Fibroblast of mammary gland (primary cell): ENCODE data around the gene SPPL3.

Experiments used
- DNase-seq: peaks from one replicate; pipeline ENCODE4 v3.0.0-alpha.2; 2010; ENCODE audit warnings: low read depth
- H3K4me3 ChIP-seq: 2 replicates; pipeline ENCODE4 v1.5.1; 2011; ENCODE audit warnings: low read depth, mild to moderate bottlenecking, low read length, moderate library complexity; ENCODE audit not compliant: control insufficient read depth
- CTCF ChIP-seq: conservative IDR thresholded peaks from 2 replicates; pipeline ENCODE4 v1.5.1; 2011; ENCODE audit warnings: low read depth, low read length, inconsistent platforms; ENCODE audit not compliant: control insufficient read depth, insufficient read depth

Gene SPPL3

GRCh38 chr12:120818416-120818815 is 85.7 kb downstream of the SPPL3 start:
- TF ChIP-seq CTCF = no peak
- no peak overlapping the region for H3K4me3 ChIP-seq
- no peak for DNase-seq

- no peak for TF ChIP-seq CTCF
- DNase-seq = no peak
- H3K4me3 ChIP-seq = no peak overlapping the region
These were observed 86.4 kb downstream of the SPPL3 start for GRCh38 chr12:120817559-120818330.

GRCh38 chr12:120816363-120816762 is 87.8 kb downstream of the SPPL3 start:
- no peak overlapping the region for H3K4me3 ChIP-seq
- no peak for TF ChIP-seq CTCF
- no peak for DNase-seq

GRCh38 chr12:120814903-120815429 is 89.2 kb downstream of the SPPL3 start:
- H3K4me3 ChIP-seq = no peak overlapping the region
- no peak for DNase-seq
- TF ChIP-seq CTCF = no peak

GRCh38 chr12:120814203-120814902 is 89.8 kb downstream of the SPPL3 start:
- H3K4me3 ChIP-seq = no peak overlapping the region
- TF ChIP-seq CTCF = no peak
- DNase-seq = no peak

GRCh38 chr12:120813588-120814153 is 90.5 kb downstream of the SPPL3 start:
- no peak for TF ChIP-seq CTCF
- DNase-seq = no peak

More at GRCh38 chr12:120813588-120814153, 90.5 kb downstream of the SPPL3 start:
- H3K4me3 ChIP-seq = no peak overlapping the region
